H1 (cell line): ENCODE data around the gene ARHGEF7. TPM values are rescaled to one million over a fixed set of nuclear protein-coding genes. Genes with fewer than 3 reads are reported as not detected.

Experiments used
- CTCF ChIA-PET: fragments of 300-600 bp; sonication (Branson Sonifier 250); formaldehyde crosslinking; loops from one replicate; lab custom pipeline; 2021; ENCODE audit not compliant: partially characterized antibody; lab: Charles Lee
- POLR2A ChIA-PET: fragments of 300-600 bp; sonication (Branson Sonifier 250); formaldehyde crosslinking; loops from one replicate; lab custom pipeline; 2021; ENCODE audit warnings: inconsistent platforms; ENCODE audit not compliant: partially characterized antibody; lab: Charles Lee
- DNase-seq, 2 experiments: peaks; one replicate each; pipeline versions ENCODE4 v3.0.0 to v3.0.0-alpha.2; 2010 to 2022; ENCODE audit warnings: low spot score in 2 of 2, low read depth in 1 of 2, mixed read lengths in 1 of 2
- FAIRE-seq: peaks from 2 replicates; lab custom pipeline; 2011; peaks lifted over from hg19 to GRCh38; lab: Jason Lieb, UNC
- H2AFZ ChIP-seq: 2 replicates; pipeline ENCODE4 v1.8.1; 2012; ENCODE audit warnings: low read length, inconsistent platforms
- H2AK5ac ChIP-seq: 2 replicates; pipeline ENCODE4 v1.6.1; 2013; ENCODE audit warnings: low read depth, low read length
- H2BK120ac ChIP-seq: replicated peaks from 2 replicates; pipeline ENCODE3; 2013; ENCODE audit warnings: low read depth, low read length, inconsistent platforms
- H2BK12ac ChIP-seq: 2 replicates; pipeline ENCODE4 v1.6.1; 2013; ENCODE audit warnings: low read depth, low read length
- H2BK15ac ChIP-seq: 2 replicates; pipeline ENCODE4 v1.6.1; 2013; ENCODE audit warnings: low read length
- H2BK20ac ChIP-seq: 2 replicates; pipeline ENCODE4 v1.6.1; 2013; ENCODE audit warnings: low read length
- H2BK5ac ChIP-seq: 2 replicates; pipeline ENCODE4 v1.6.1; 2013; ENCODE audit warnings: low read depth, low read length
- H3K14ac ChIP-seq: 2 replicates; pipeline ENCODE4 v1.6.1; 2013; ENCODE audit warnings: inconsistent platforms; ENCODE audit not compliant: insufficient read length
- H3K18ac ChIP-seq: 2 replicates; pipeline ENCODE4 v1.6.1; 2013; ENCODE audit warnings: low read length; ENCODE audit errors: extremely low read depth
- H3K23ac ChIP-seq: 2 replicates; pipeline ENCODE4 v1.6.1; 2013; ENCODE audit warnings: inconsistent platforms; ENCODE audit not compliant: insufficient read length
- H3K23me2 ChIP-seq: 2 replicates; pipeline ENCODE4 v1.6.1; 2013; ENCODE audit warnings: low read depth, low read length
- H3K27ac ChIP-seq: 2 replicates; pipeline ENCODE4 v1.6.1; 2011; ENCODE audit warnings: low read depth, low read length, inconsistent platforms
- H3K27me3 ChIP-seq, 4 experiments: replicated peaks in 1 of 4; 1 replicate in 1 of 4; 2 replicates in 3 of 4; pipeline versions ENCODE4 v1.6.1 to v1.8.1; 2011 to 2013; ENCODE audit warnings: low read length in 3 of 4, mild to moderate bottlenecking in 3 of 4, inconsistent platforms in 2 of 4, mixed read lengths in 2 of 4, moderate library complexity in 1 of 4; ENCODE audit not compliant: control insufficient read depth in 3 of 4, insufficient read depth in 3 of 4; ENCODE audit errors: extremely low read depth in 1 of 4
- H3K36me3 ChIP-seq, 4 experiments: 2 replicates each; pipeline versions ENCODE4 v1.6.1 to v1.8.1; 2011 to 2013; ENCODE audit warnings: mild to moderate bottlenecking in 4 of 4, low read length in 3 of 4, moderate library complexity in 2 of 4, control low read depth in 1 of 4, inconsistent platforms in 1 of 4; ENCODE audit not compliant: insufficient read depth in 4 of 4, control insufficient read depth in 2 of 4
- H3K4ac ChIP-seq: replicated peaks from 2 replicates; pipeline ENCODE3; 2013; ENCODE audit warnings: low read length, low read depth, mixed read lengths, inconsistent platforms; ENCODE audit not compliant: insufficient read length
- H3K4me1 ChIP-seq, 4 experiments: replicated peaks in 1 of 4; 1 replicate in 1 of 4; 2 replicates in 3 of 4; pipeline versions ENCODE4 v1.6.1 to v1.8.1; 2011 to 2013; ENCODE audit warnings: low read length in 3 of 4, inconsistent platforms in 2 of 4, mixed read lengths in 1 of 4; ENCODE audit not compliant: insufficient read depth in 4 of 4, control insufficient read depth in 3 of 4
- H3K4me2 ChIP-seq, 2 experiments: 2 replicates each; pipeline versions ENCODE4 v1.6.1 to v1.8.1; 2011 to 2013; ENCODE audit warnings: low read depth in 2 of 2, low read length in 2 of 2, control low read depth in 1 of 2, inconsistent platforms in 1 of 2, mild to moderate bottlenecking in 1 of 2; ENCODE audit not compliant: insufficient read depth in 1 of 2
- H3K4me3 ChIP-seq, 4 experiments: fragments of 200-600, 300-600 bp in 1 of 4; sonication (generic), shearing (Covaris generic), sonication (Bioruptor Twin) in 1 of 4; 2 replicates each; pipeline versions ENCODE4 v1.5.1 to v1.8.1; 2011 to 2016; ENCODE audit warnings: low read length in 4 of 4, low read depth in 3 of 4, control low read depth in 2 of 4, inconsistent platforms in 2 of 4, mild to moderate bottlenecking in 2 of 4, mixed read lengths in 1 of 4, moderate library complexity in 1 of 4; ENCODE audit not compliant: insufficient read depth in 2 of 4; ENCODE audit errors: extremely low read depth in 1 of 4
- H3K56ac ChIP-seq: replicated peaks from 2 replicates; pipeline ENCODE3; 2013; ENCODE audit warnings: low read depth, mild to moderate bottlenecking, mixed read lengths, low read length, inconsistent platforms; ENCODE audit not compliant: insufficient read length
- H3K79me1 ChIP-seq: 2 replicates; pipeline ENCODE4 v1.6.1; 2013; ENCODE audit warnings: low read depth, low read length, control low read depth
- H3K79me2 ChIP-seq, 2 experiments: 2 replicates each; pipeline versions ENCODE4 v1.6.1 to v1.8.1; 2012 to 2013; ENCODE audit warnings: low read length in 2 of 2, mild to moderate bottlenecking in 2 of 2, inconsistent platforms in 1 of 2; ENCODE audit not compliant: insufficient read depth in 2 of 2, control insufficient read depth in 1 of 2
- H3K9ac ChIP-seq, 4 experiments: replicated peaks in 1 of 4; 1 replicate in 1 of 4; 2 replicates in 3 of 4; pipeline versions ENCODE4 v1.6.1 to v1.8.1; 2011 to 2013; ENCODE audit warnings: low read depth in 3 of 4, low read length in 3 of 4, control low read depth in 2 of 4, mild to moderate bottlenecking in 2 of 4, moderate library complexity in 2 of 4, inconsistent platforms in 1 of 4; ENCODE audit errors: extremely low read depth in 1 of 4
- H3K9me3 ChIP-seq, 2 experiments: 2 replicates each; pipeline versions ENCODE4 v1.6.1 to v1.8.1; 2012 to 2013; ENCODE audit warnings: mild to moderate bottlenecking in 2 of 2, moderate library complexity in 2 of 2, control low read depth in 1 of 2, inconsistent platforms in 1 of 2, low read depth in 1 of 2, low read length in 1 of 2, mixed read lengths in 1 of 2; ENCODE audit not compliant: insufficient read depth in 2 of 2
- H4K20me1 ChIP-seq, 2 experiments: replicated peaks in 1 of 2; 2 replicates each; pipeline versions ENCODE3 to v1.8.1; 2011 to 2013; ENCODE audit warnings: inconsistent platforms in 2 of 2, low read length in 2 of 2, mild to moderate bottlenecking in 1 of 2; ENCODE audit not compliant: insufficient read depth in 2 of 2, control insufficient read depth in 1 of 2
- H4K5ac ChIP-seq: 2 replicates; pipeline ENCODE4 v1.6.1; 2013; ENCODE audit warnings: low read length, low read depth, mixed read lengths, inconsistent platforms; ENCODE audit not compliant: insufficient read length
- H4K8ac ChIP-seq: 2 replicates; pipeline ENCODE4 v1.8.0; 2013; ENCODE audit warnings: mild to moderate bottlenecking, moderate library complexity, low read length, inconsistent platforms; ENCODE audit not compliant: insufficient read depth; ENCODE audit errors: extremely low read depth
- H4K91ac ChIP-seq: replicated peaks from 2 replicates; pipeline ENCODE3; 2013; ENCODE audit warnings: low read length, mixed read lengths, inconsistent platforms; ENCODE audit not compliant: insufficient read length
- BCL11A ChIP-seq, 2 experiments: IDR thresholded peaks; one replicate each; pipeline ENCODE4 v1.6.1; 2011; ENCODE audit warnings: low read depth in 2 of 2, low read length in 2 of 2, mild to moderate bottlenecking in 2 of 2
- CEBPB ChIP-seq: IDR thresholded peaks from 2 replicates; pipeline ENCODE4 v1.6.1; 2012; ENCODE audit warnings: low read depth, low read length
- CTBP2 ChIP-seq: IDR thresholded peaks from 2 replicates; pipeline ENCODE4 v1.7.0; 2011; ENCODE audit warnings: borderline replicate concordance, mild to moderate bottlenecking, moderate library complexity, mixed read lengths, low read length; ENCODE audit not compliant: insufficient read depth, insufficient read length
- JUN ChIP-seq: IDR thresholded peaks from 2 replicates; pipeline ENCODE4 v1.6.1; 2011; ENCODE audit warnings: low read depth, mild to moderate bottlenecking, improper control_type of control experiment, low read length
- KDM4A ChIP-seq: IDR thresholded peaks from one replicate; pipeline ENCODE4 v1.7.1; 2012; ENCODE audit warnings: low read depth, mild to moderate bottlenecking, moderate library complexity, low read length, inconsistent platforms; ENCODE audit not compliant: severe bottlenecking
- NRF1 ChIP-seq: IDR thresholded peaks from 2 replicates; pipeline ENCODE4 v1.6.1; 2011; ENCODE audit warnings: mild to moderate bottlenecking, low read depth, low read length, improper control_type of control experiment
- RAD21 ChIP-seq, 2 experiments: IDR thresholded peaks in 1 of 2; conservative IDR thresholded peaks in 1 of 2; 2 replicates each; pipeline ENCODE4 v1.6.1; 2011; ENCODE audit warnings: low read depth in 2 of 2, low read length in 2 of 2, improper control_type of control experiment in 1 of 2, inconsistent platforms in 1 of 2, mild to moderate bottlenecking in 1 of 2, moderate library complexity in 1 of 2
- RBBP5 ChIP-seq: IDR thresholded peaks from 2 replicates; pipeline ENCODE4 v1.7.1; 2012; ENCODE audit warnings: low read depth, mild to moderate bottlenecking, inconsistent platforms, low read length, moderate library complexity, borderline replicate concordance
- RFX5 ChIP-seq: IDR thresholded peaks from 2 replicates; pipeline ENCODE4 v1.6.1; 2011; ENCODE audit warnings: low read depth, low read length, improper control_type of control experiment, borderline replicate concordance
- SIN3A ChIP-seq, 2 experiments: IDR thresholded peaks in 1 of 2; conservative IDR thresholded peaks in 1 of 2; 2 replicates each; pipeline ENCODE4 v1.6.1; 2011 to 2012; ENCODE audit warnings: low read length in 2 of 2, improper control_type of control experiment in 1 of 2, low read depth in 1 of 2, mild to moderate bottlenecking in 1 of 2
- TCF12 ChIP-seq: IDR thresholded peaks from 2 replicates; pipeline ENCODE4 v1.6.1; 2011; ENCODE audit warnings: low read depth, mild to moderate bottlenecking, low read length
- WGBS, 2 experiments: shearing (Covaris generic) in 1 of 2; methylation state at CpG; one replicate each; pipeline versions ENCODE4 v1.1.6 to v1.1.7; 2013 to 2015; ENCODE audit warnings: low lambda C conversion rate in 2 of 2, mixed read lengths in 2 of 2, inconsistent platforms in 1 of 2, low coverage in 1 of 2, missing lambda C conversion rate in 1 of 2; ENCODE audit not compliant: insufficient replicate concordance in 2 of 2, insufficient coverage in 1 of 2, insufficient read length in 1 of 2; ENCODE audit errors: extremely low coverage in 1 of 2, missing lambda C conversion rate in 1 of 2; 5-methylcytosine and 5-hydroxymethylcytosine counted together
- polyA plus RNA-seq, 7 experiments: library from polyadenylated mRNA; depleted of rRNA in 3 of 7; stranded (reverse) in 5 of 7; unstranded in 2 of 7; fragments of >200 nt in 5 of 7; fragments of 200-250 nt in 2 of 7; gene quantifications; 1 replicate in 5 of 7; 2 replicates in 1 of 7; 4 replicates in 1 of 7; pipeline versions ENCODE4 v1.2.1 to v1.2.3, GENCODE V29; 2011 to 2013; ENCODE audit warnings: missing spikeins in 2 of 7, mixed read lengths in 2 of 7
- total RNA-seq: library from RNA; stranded (reverse); fragmentation: NEBNext Ultra II Directional; extraction: Animal tissue kit (Norgen Biotek cat#: 25700); gene quantifications from 2 replicates; pipeline ENCODE4 v1.2.1, GENCODE V29; 2021
- TF ChIP-seq, protein P1 (sequence below): IDR thresholded peaks from 2 replicates; pipeline ENCODE4 v1.6.1; 2011; ENCODE audit warnings: low read length, improper control_type of control experiment

The ARHGEF7 gene
- total and polyA plus RNA-seq, 2 of the 8 experiments (the other 6 are each of a cell fraction or from before 2014, with no cell fraction given) = 26.2 to 56.5 TPM

DNA sequence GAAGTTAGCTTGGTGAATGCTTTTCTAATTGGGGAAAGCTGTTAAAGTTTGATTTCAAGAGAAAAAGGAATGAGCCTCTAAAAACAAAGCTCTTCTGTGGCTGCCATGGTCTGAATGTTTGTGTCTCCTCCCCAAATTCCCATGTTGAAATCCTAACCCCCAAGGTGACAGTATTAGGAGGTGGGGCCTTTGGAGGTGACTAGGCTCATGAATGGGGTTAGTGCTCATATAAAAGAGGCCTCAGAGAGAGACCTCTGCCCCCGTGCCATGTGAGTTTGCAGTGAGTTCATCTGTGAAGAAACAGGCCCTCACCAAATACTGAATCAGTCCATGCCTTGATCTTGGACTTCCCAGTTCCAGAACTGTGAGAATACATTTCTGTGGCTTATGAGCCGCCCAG is 56.5 kb downstream of the ARHGEF7 start:
- Histone ChIP-seq H3K4ac (no peak overlapping the region), H3K9ac (no peak overlapping the region), H3K79me1 (peaks cover 36% of the 10 kb centered on the region), H3K4me3 (no peak overlapping the region), H4K8ac (no peak overlapping the region), H3K56ac (no peak overlapping the region), H3K18ac (no peak overlapping the region), H3K4me2 (no peak overlapping the region), H2BK20ac (no peak overlapping the region), H3K23ac (no peak overlapping the region), H4K20me1 (peaks cover 13 to 36% of the 10 kb centered on the region in 2 experiments), H3K9me3 (no peaks in the 10 kb centered on the region), H2AFZ (no peak overlapping the region), H3K14ac (no peak overlapping the region), H2BK5ac (no peak overlapping the region), H3K36me3 (peaks cover 0 to 3% (median 0%) of the 10 kb centered on the region in 4 experiments; a peak in 2 of 8 replicates), H4K91ac (no peak overlapping the region), H3K79me2 (peaks cover 6 to 99% of the 10 kb centered on the region in 2 experiments), H3K4me1 (peaks cover 0 to 6% (median 0%) of the 10 kb centered on the region in 4 experiments; a peak in 3 of 7 replicates), H3K27ac (no peak overlapping the region), H2BK15ac (no peak overlapping the region), H4K5ac (no peak overlapping the region), H2AK5ac (no peak overlapping the region), H2BK12ac (no peak overlapping the region), H3K23me2 (no peaks in the 10 kb centered on the region), H2BK120ac (no peak overlapping the region), H3K27me3 (no peaks in the 10 kb centered on the region)
- ChIA-PET POLR2A (interaction anchor here (0.9 kb wide), 1 partner anchor 14 kb away, joined by 3 read pairs; no protein-coding TSS in a partner anchor), CTCF (interaction anchor here (0.6 to 1.6 kb wide), 7 partner anchors 11 to 256 kb away, joined by 3 to 5 read pairs (median 3); no protein-coding TSS in a partner anchor)
- DNase-seq (no peak), FAIRE-seq (no peak)
- 91% methylated on average over 2 of the region's 2 CpGs; no CpG with 5 or more reads in 1 of the 2 experiments for WGBS, 2 experiments
- TF ChIP-seq BCL11A (IDR thresholded peaks at IDR 0.05; ENCODE audit: low read depth in 2 of 2, low read length in 2 of 2) (no peak), NRF1 (no peak), JUN (no peak), RAD21 (IDR thresholded peaks at IDR 0.05 in 1 of 2, conservative IDR thresholded peaks at IDR 0.05 in 1 of 2; ENCODE audit: low read depth in 2 of 2, low read length in 2 of 2) (no peak), TCF12 (no peak), KDM4A (no peak), CTBP2 (no peak), SIN3A (conservative IDR thresholded peaks at IDR 0.05 in 1 of 2, IDR thresholded peaks at IDR 0.05 in 1 of 2; ENCODE audit: low read depth in 1 of 2, low read length in 2 of 2) (no peak), RBBP5 (no peak), CEBPB (no peak), RFX5 (no peak)
- TF ChIP-seq, protein P1, sequence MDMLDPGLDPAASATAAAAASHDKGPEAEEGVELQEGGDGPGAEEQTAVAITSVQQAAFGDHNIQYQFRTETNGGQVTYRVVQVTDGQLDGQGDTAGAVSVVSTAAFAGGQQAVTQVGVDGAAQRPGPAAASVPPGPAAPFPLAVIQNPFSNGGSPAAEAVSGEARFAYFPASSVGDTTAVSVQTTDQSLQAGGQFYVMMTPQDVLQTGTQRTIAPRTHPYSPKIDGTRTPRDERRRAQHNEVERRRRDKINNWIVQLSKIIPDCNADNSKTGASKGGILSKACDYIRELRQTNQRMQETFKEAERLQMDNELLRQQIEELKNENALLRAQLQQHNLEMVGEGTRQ = no peak
